ENCODE results near the gene P2RX6. TPM values are rescaled to one million over a fixed set of nuclear protein-coding genes. Genes with fewer than 3 reads are reported as not detected.
A peak's percentile ranks its signal among the peaks of the same experiment; 100 is the strongest.

P2RX6 gene
- total RNA-seq, 2 donors from 2014 or later, result 0.81 TPM; not detected in 1

- DNase-seq (ENCODE audit: low spot score), result no peak
- no peak for ATAC-seq (ENCODE audit: insufficient number of reproducible peaks, low FRiP score, low read depth)
- no peaks in the 10 kb centered on the region for H3K36me3 ChIP-seq
Observed at GRCh38 chr22:20978419-20978818, 36.5 kb upstream of the P2RX6 start.

GRCh38 chr22:20979243-20979809, 35.6 kb upstream of the P2RX6 start:
- peak overlapping the region; percentile 57 for H3K4me3 ChIP-seq
- H3K27ac ChIP-seq, result no peak overlapping the region
- DNase-seq (ENCODE audit: low spot score) (no peak), ATAC-seq (ENCODE audit: insufficient number of reproducible peaks, low FRiP score, low read depth) (no peak)
- H3K9me3 ChIP-seq, result peaks cover 7% of the 10 kb centered on the region
- H3K27me3 ChIP-seq (replicated peaks; ENCODE audit: insufficient read depth), result no peaks in the 10 kb centered on the region
- H3K4me1 ChIP-seq (ENCODE audit: control insufficient read depth in 1 of 2, low read depth in 2 of 2), result peaks cover 12 to 33% of the 10 kb centered on the region in 2 donors
- no peaks in the 10 kb centered on the region for H3K36me3 ChIP-seq
- no peak for TF ChIP-seq CTCF (IDR thresholded peaks at IDR 0.05)

More at GRCh38 chr22:20978419-20978818, 36.5 kb upstream of the P2RX6 start:
- peaks cover 12 to 29% of the 10 kb centered on the region in 2 donors for H3K4me1 ChIP-seq (ENCODE audit: control insufficient read depth in 1 of 2, low read depth in 2 of 2)
- no peak overlapping the region for H3K27ac ChIP-seq
- H3K9me3 ChIP-seq, result peaks cover 7% of the 10 kb centered on the region
- no peak overlapping the region for H3K4me3 ChIP-seq
- TF ChIP-seq CTCF (IDR thresholded peaks at IDR 0.05), result no peak
- no peaks in the 10 kb centered on the region for H3K27me3 ChIP-seq (replicated peaks; ENCODE audit: insufficient read depth)

- Histone ChIP-seq H3K27ac (no peak overlapping the region), H3K36me3 (no peaks in the 10 kb centered on the region), H3K9me3 (peaks cover 7% of the 10 kb centered on the region), H3K4me3 (peak overlapping the region; percentile 57), H3K27me3 (replicated peaks; ENCODE audit: insufficient read depth) (no peaks in the 10 kb centered on the region), H3K4me1 (ENCODE audit: control insufficient read depth in 1 of 2, low read depth in 2 of 2) (peaks cover 12 to 33% of the 10 kb centered on the region in 2 donors)
- no peak for TF ChIP-seq CTCF (IDR thresholded peaks at IDR 0.05)
- ATAC-seq (ENCODE audit: insufficient number of reproducible peaks, low FRiP score, low read depth), result no peak
- no peak for DNase-seq (ENCODE audit: low spot score)
Observed at GRCh38 chr22:20979940-20980453, 35.0 kb upstream of the P2RX6 start.

- Histone ChIP-seq H3K27me3 (replicated peaks; ENCODE audit: insufficient read depth) (no peaks in the 10 kb centered on the region), H3K9me3 (peaks cover 7% of the 10 kb centered on the region), H3K36me3 (no peaks in the 10 kb centered on the region), H3K27ac (no peak overlapping the region), H3K4me1 (ENCODE audit: control insufficient read depth in 1 of 2, low read depth in 2 of 2) (peaks cover 12 to 33% of the 10 kb centered on the region in 2 donors), H3K4me3 (no peak overlapping the region)
- no peak for DNase-seq (ENCODE audit: low spot score)
- ATAC-seq (ENCODE audit: insufficient number of reproducible peaks, low FRiP score, low read depth), result no peak
- no peak for TF ChIP-seq CTCF (IDR thresholded peaks at IDR 0.05)
Observed at GRCh38 chr22:20980523-20980922, 34.4 kb upstream of the P2RX6 start.

- ATAC-seq (ENCODE audit: insufficient number of reproducible peaks, low FRiP score, low read depth), result no peak
Observed at GRCh38 chr22:20980938-20981722, 33.8 kb upstream of the P2RX6 start.

More at GRCh38 chr22:20980938-20981722, 33.8 kb upstream of the P2RX6 start:
- H3K4me3 ChIP-seq, result peak overlapping the region; percentile 85
- no peaks in the 10 kb centered on the region for H3K36me3 ChIP-seq
- H3K4me1 ChIP-seq (ENCODE audit: control insufficient read depth in 1 of 2, low read depth in 2 of 2), result peaks cover 12 to 33% of the 10 kb centered on the region in 2 donors
- no peaks in the 10 kb centered on the region for H3K27me3 ChIP-seq (replicated peaks; ENCODE audit: insufficient read depth)
- H3K9me3 ChIP-seq, result peaks cover 7% of the 10 kb centered on the region
- no peak for DNase-seq (ENCODE audit: low spot score)
- TF ChIP-seq CTCF (IDR thresholded peaks at IDR 0.05), result no peak
- peak overlapping the region; percentile 77 to 78 for H3K27ac ChIP-seq

Data from thoracic aorta (tissue), 2 donors.